H1 (cell line): Measurements from ENCODE around the gene ZW10. TPM values are rescaled to one million over a fixed set of nuclear protein-coding genes. Genes with fewer than 3 reads are reported as not detected.

ENCODE experiments used
- CTCF ChIA-PET: fragments of 300-600 bp; sonication (Branson Sonifier 250); formaldehyde crosslinking; loops from one replicate; lab custom pipeline; 2021; ENCODE audit not compliant: partially characterized antibody; lab: Charles Lee
- POLR2A ChIA-PET: fragments of 300-600 bp; sonication (Branson Sonifier 250); formaldehyde crosslinking; loops from one replicate; lab custom pipeline; 2021; ENCODE audit warnings: inconsistent platforms; ENCODE audit not compliant: partially characterized antibody; lab: Charles Lee
- DNase-seq, 2 experiments: peaks; one replicate each; pipeline versions ENCODE4 v3.0.0 to v3.0.0-alpha.2; 2010 to 2022; ENCODE audit warnings: low spot score in 2 of 2, low read depth in 1 of 2, mixed read lengths in 1 of 2
- FAIRE-seq: peaks from 2 replicates; lab custom pipeline; 2011; peaks lifted over from hg19 to GRCh38; lab: Jason Lieb, UNC
- H2AFZ ChIP-seq: 2 replicates; pipeline ENCODE4 v1.8.1; 2012; ENCODE audit warnings: low read length, inconsistent platforms
- H2AK5ac ChIP-seq: 2 replicates; pipeline ENCODE4 v1.6.1; 2013; ENCODE audit warnings: low read depth, low read length
- H2BK120ac ChIP-seq: replicated peaks from 2 replicates; pipeline ENCODE3; 2013; ENCODE audit warnings: low read depth, low read length, inconsistent platforms
- H2BK12ac ChIP-seq: 2 replicates; pipeline ENCODE4 v1.6.1; 2013; ENCODE audit warnings: low read depth, low read length
- H2BK15ac ChIP-seq: 2 replicates; pipeline ENCODE4 v1.6.1; 2013; ENCODE audit warnings: low read length
- H2BK20ac ChIP-seq: 2 replicates; pipeline ENCODE4 v1.6.1; 2013; ENCODE audit warnings: low read length
- H2BK5ac ChIP-seq: 2 replicates; pipeline ENCODE4 v1.6.1; 2013; ENCODE audit warnings: low read depth, low read length
- H3K14ac ChIP-seq: 2 replicates; pipeline ENCODE4 v1.6.1; 2013; ENCODE audit warnings: inconsistent platforms; ENCODE audit not compliant: insufficient read length
- H3K18ac ChIP-seq: 2 replicates; pipeline ENCODE4 v1.6.1; 2013; ENCODE audit warnings: low read length; ENCODE audit errors: extremely low read depth
- H3K23ac ChIP-seq: 2 replicates; pipeline ENCODE4 v1.6.1; 2013; ENCODE audit warnings: inconsistent platforms; ENCODE audit not compliant: insufficient read length
- H3K23me2 ChIP-seq: 2 replicates; pipeline ENCODE4 v1.6.1; 2013; ENCODE audit warnings: low read depth, low read length
- H3K27ac ChIP-seq: 2 replicates; pipeline ENCODE4 v1.6.1; 2011; ENCODE audit warnings: low read depth, low read length, inconsistent platforms
- H3K27me3 ChIP-seq, 4 experiments: replicated peaks in 1 of 4; 1 replicate in 1 of 4; 2 replicates in 3 of 4; pipeline versions ENCODE4 v1.6.1 to v1.8.1; 2011 to 2013; ENCODE audit warnings: low read length in 3 of 4, mild to moderate bottlenecking in 3 of 4, inconsistent platforms in 2 of 4, mixed read lengths in 2 of 4, moderate library complexity in 1 of 4; ENCODE audit not compliant: control insufficient read depth in 3 of 4, insufficient read depth in 3 of 4; ENCODE audit errors: extremely low read depth in 1 of 4
- H3K36me3 ChIP-seq, 4 experiments: 2 replicates each; pipeline versions ENCODE4 v1.6.1 to v1.8.1; 2011 to 2013; ENCODE audit warnings: mild to moderate bottlenecking in 4 of 4, low read length in 3 of 4, moderate library complexity in 2 of 4, control low read depth in 1 of 4, inconsistent platforms in 1 of 4; ENCODE audit not compliant: insufficient read depth in 4 of 4, control insufficient read depth in 2 of 4
- H3K4ac ChIP-seq: replicated peaks from 2 replicates; pipeline ENCODE3; 2013; ENCODE audit warnings: low read length, low read depth, mixed read lengths, inconsistent platforms; ENCODE audit not compliant: insufficient read length
- H3K4me1 ChIP-seq, 4 experiments: replicated peaks in 1 of 4; 1 replicate in 1 of 4; 2 replicates in 3 of 4; pipeline versions ENCODE4 v1.6.1 to v1.8.1; 2011 to 2013; ENCODE audit warnings: low read length in 3 of 4, inconsistent platforms in 2 of 4, mixed read lengths in 1 of 4; ENCODE audit not compliant: insufficient read depth in 4 of 4, control insufficient read depth in 3 of 4
- H3K4me2 ChIP-seq, 2 experiments: 2 replicates each; pipeline versions ENCODE4 v1.6.1 to v1.8.1; 2011 to 2013; ENCODE audit warnings: low read depth in 2 of 2, low read length in 2 of 2, control low read depth in 1 of 2, inconsistent platforms in 1 of 2, mild to moderate bottlenecking in 1 of 2; ENCODE audit not compliant: insufficient read depth in 1 of 2
- H3K4me3 ChIP-seq, 4 experiments: fragments of 200-600, 300-600 bp in 1 of 4; sonication (generic), shearing (Covaris generic), sonication (Bioruptor Twin) in 1 of 4; 2 replicates each; pipeline versions ENCODE4 v1.5.1 to v1.8.1; 2011 to 2016; ENCODE audit warnings: low read length in 4 of 4, low read depth in 3 of 4, control low read depth in 2 of 4, inconsistent platforms in 2 of 4, mild to moderate bottlenecking in 2 of 4, mixed read lengths in 1 of 4, moderate library complexity in 1 of 4; ENCODE audit not compliant: insufficient read depth in 2 of 4; ENCODE audit errors: extremely low read depth in 1 of 4
- H3K56ac ChIP-seq: replicated peaks from 2 replicates; pipeline ENCODE3; 2013; ENCODE audit warnings: low read depth, mild to moderate bottlenecking, mixed read lengths, low read length, inconsistent platforms; ENCODE audit not compliant: insufficient read length
- H3K79me1 ChIP-seq: 2 replicates; pipeline ENCODE4 v1.6.1; 2013; ENCODE audit warnings: low read depth, low read length, control low read depth
- H3K79me2 ChIP-seq, 2 experiments: 2 replicates each; pipeline versions ENCODE4 v1.6.1 to v1.8.1; 2012 to 2013; ENCODE audit warnings: low read length in 2 of 2, mild to moderate bottlenecking in 2 of 2, inconsistent platforms in 1 of 2; ENCODE audit not compliant: insufficient read depth in 2 of 2, control insufficient read depth in 1 of 2
- H3K9ac ChIP-seq, 4 experiments: replicated peaks in 1 of 4; 1 replicate in 1 of 4; 2 replicates in 3 of 4; pipeline versions ENCODE4 v1.6.1 to v1.8.1; 2011 to 2013; ENCODE audit warnings: low read depth in 3 of 4, low read length in 3 of 4, control low read depth in 2 of 4, mild to moderate bottlenecking in 2 of 4, moderate library complexity in 2 of 4, inconsistent platforms in 1 of 4; ENCODE audit errors: extremely low read depth in 1 of 4
- H3K9me3 ChIP-seq, 2 experiments: 2 replicates each; pipeline versions ENCODE4 v1.6.1 to v1.8.1; 2012 to 2013; ENCODE audit warnings: mild to moderate bottlenecking in 2 of 2, moderate library complexity in 2 of 2, control low read depth in 1 of 2, inconsistent platforms in 1 of 2, low read depth in 1 of 2, low read length in 1 of 2, mixed read lengths in 1 of 2; ENCODE audit not compliant: insufficient read depth in 2 of 2
- H4K20me1 ChIP-seq, 2 experiments: replicated peaks in 1 of 2; 2 replicates each; pipeline versions ENCODE3 to v1.8.1; 2011 to 2013; ENCODE audit warnings: inconsistent platforms in 2 of 2, low read length in 2 of 2, mild to moderate bottlenecking in 1 of 2; ENCODE audit not compliant: insufficient read depth in 2 of 2, control insufficient read depth in 1 of 2
- H4K5ac ChIP-seq: 2 replicates; pipeline ENCODE4 v1.6.1; 2013; ENCODE audit warnings: low read length, low read depth, mixed read lengths, inconsistent platforms; ENCODE audit not compliant: insufficient read length
- H4K8ac ChIP-seq: 2 replicates; pipeline ENCODE4 v1.8.0; 2013; ENCODE audit warnings: mild to moderate bottlenecking, moderate library complexity, low read length, inconsistent platforms; ENCODE audit not compliant: insufficient read depth; ENCODE audit errors: extremely low read depth
- H4K91ac ChIP-seq: replicated peaks from 2 replicates; pipeline ENCODE3; 2013; ENCODE audit warnings: low read length, mixed read lengths, inconsistent platforms; ENCODE audit not compliant: insufficient read length
- BACH1 ChIP-seq: IDR thresholded peaks from 2 replicates; pipeline ENCODE4 v1.6.1; 2012; ENCODE audit warnings: low read length, improper control_type of control experiment
- NANOG ChIP-seq: IDR thresholded peaks from 2 replicates; pipeline ENCODE4 v1.6.1; 2011; ENCODE audit warnings: low read length, low read depth, mild to moderate bottlenecking, inconsistent platforms; ENCODE audit not compliant: insufficient read depth, poor library complexity, severe bottlenecking
- WGBS, 2 experiments: shearing (Covaris generic) in 1 of 2; methylation state at CpG; one replicate each; pipeline versions ENCODE4 v1.1.6 to v1.1.7; 2013 to 2015; ENCODE audit warnings: low lambda C conversion rate in 2 of 2, mixed read lengths in 2 of 2, inconsistent platforms in 1 of 2, low coverage in 1 of 2, missing lambda C conversion rate in 1 of 2; ENCODE audit not compliant: insufficient replicate concordance in 2 of 2, insufficient coverage in 1 of 2, insufficient read length in 1 of 2; ENCODE audit errors: extremely low coverage in 1 of 2, missing lambda C conversion rate in 1 of 2; 5-methylcytosine and 5-hydroxymethylcytosine counted together
- polyA plus RNA-seq, 7 experiments: library from polyadenylated mRNA; depleted of rRNA in 3 of 7; stranded (reverse) in 5 of 7; unstranded in 2 of 7; fragments of >200 nt in 5 of 7; fragments of 200-250 nt in 2 of 7; gene quantifications; 1 replicate in 5 of 7; 2 replicates in 1 of 7; 4 replicates in 1 of 7; pipeline versions ENCODE4 v1.2.1 to v1.2.3, GENCODE V29; 2011 to 2013; ENCODE audit warnings: missing spikeins in 2 of 7, mixed read lengths in 2 of 7
- total RNA-seq: library from RNA; stranded (reverse); fragmentation: NEBNext Ultra II Directional; extraction: Animal tissue kit (Norgen Biotek cat#: 25700); gene quantifications from 2 replicates; pipeline ENCODE4 v1.2.1, GENCODE V29; 2021

ZW10 gene
- total and polyA plus RNA-seq, 2 of the 8 experiments (the other 6 are each of a cell fraction or from before 2014, with no cell fraction given): 9.0 to 25.3 TPM

DNA sequence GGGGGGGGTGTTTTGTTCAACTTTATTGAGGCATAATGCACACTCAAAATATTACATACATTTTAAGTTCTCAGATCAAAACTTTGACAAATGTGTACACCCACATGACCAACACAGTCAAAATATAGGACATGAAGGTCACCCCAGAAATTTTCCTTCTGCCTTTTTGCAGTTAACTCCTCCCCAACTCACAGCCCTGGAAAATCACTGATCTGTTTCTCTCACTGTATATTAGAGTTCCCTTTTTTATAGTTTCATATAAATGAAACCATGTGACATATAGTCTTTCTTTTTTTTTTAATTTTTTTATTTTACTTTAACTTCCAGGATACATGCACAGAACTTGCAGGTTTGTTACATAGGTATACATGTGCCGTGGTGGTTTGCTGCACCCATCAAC lies 72.0 kb downstream of the ZW10 start:
- Histone ChIP-seq H3K79me1 (no peaks in the 10 kb centered on the region), H2AK5ac (no peak overlapping the region), H4K5ac (no peak overlapping the region), H3K27ac (no peak overlapping the region), H3K9me3 (no peaks in the 10 kb centered on the region), H4K8ac (no peak overlapping the region), H3K56ac (no peak overlapping the region), H3K14ac (no peak overlapping the region), H2BK120ac (no peak overlapping the region), H3K4ac (no peak overlapping the region), H3K27me3 (no peaks in the 10 kb centered on the region; a peak in 1 of 7 replicates), H2BK20ac (no peak overlapping the region), H2BK5ac (no peak overlapping the region), H3K4me1 (peaks cover 0 to 4% (median 2%) of the 10 kb centered on the region in 4 experiments; a peak in 4 of 7 replicates), H3K23me2 (no peaks in the 10 kb centered on the region; the same call in 1 of the 2 replicates), H4K20me1 (no peaks in the 10 kb centered on the region), H2BK15ac (no peak overlapping the region), H3K4me3 (no peak overlapping the region), H3K18ac (no peak overlapping the region), H3K9ac (no peak overlapping the region), H2BK12ac (no peak overlapping the region), H3K79me2 (no peaks in the 10 kb centered on the region), H3K4me2 (no peak overlapping the region), H2AFZ (no peak overlapping the region), H3K23ac (no peak overlapping the region), H3K36me3 (no peaks in the 10 kb centered on the region), H4K91ac (no peak overlapping the region)
- ChIA-PET CTCF (no interaction called here), POLR2A (no interaction called here)
- FAIRE-seq: no peak
- DNase-seq: no peak
- 67% methylated on average over 1 of the region's 1 CpG; no CpG with 5 or more reads in 1 of the 2 experiments for WGBS, 2 experiments
- TF ChIP-seq BACH1 (no peak), NANOG (no peak)
